Measurements from ENCODE around the gene SDK1.

SDK1 gene

GRCh38 chr7:4178916-4179687 lies 878.0 kb downstream of the SDK1 start:
- in situ Hi-C loops (cut with HindIII; ENCODE audit: low sequenced_read_pairs) = no loop called here

- in situ Hi-C loops (cut with HindIII; ENCODE audit: low sequenced_read_pairs) = no loop called here
These were observed 878.8 kb downstream of the SDK1 start for GRCh38 chr7:4179688-4180380.

- in situ Hi-C loops (cut with HindIII; ENCODE audit: low sequenced_read_pairs) = no loop called here
These were observed 880.4 kb downstream of the SDK1 start for GRCh38 chr7:4181446-4181845.

- in situ Hi-C loops (cut with HindIII; ENCODE audit: low sequenced_read_pairs) = no loop called here
These were observed 881.7 kb downstream of the SDK1 start for GRCh38 chr7:4182605-4183300.

DNA sequence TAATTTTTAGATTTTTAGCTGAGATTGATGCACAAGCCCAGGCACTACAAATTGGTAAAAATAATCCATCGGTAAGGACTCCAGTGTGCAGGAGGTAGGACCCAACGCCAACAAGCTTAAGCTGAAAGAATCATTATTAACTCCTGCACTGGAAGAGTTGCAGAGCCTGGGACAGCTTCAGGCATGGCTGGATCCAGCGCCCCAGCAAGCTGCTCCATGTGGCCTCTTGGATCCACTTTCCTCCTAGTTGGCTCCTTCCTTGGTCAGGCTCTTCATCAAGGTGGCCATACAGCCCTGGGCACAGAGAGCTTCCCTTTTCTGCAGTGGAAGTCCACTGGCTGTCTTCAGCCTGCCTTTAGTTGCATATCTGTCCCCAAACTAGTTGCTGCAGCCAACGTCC lies 883.6 kb downstream of the SDK1 start:
- in situ Hi-C loops (cut with HindIII; ENCODE audit: low sequenced_read_pairs) = no loop called here

DNA sequence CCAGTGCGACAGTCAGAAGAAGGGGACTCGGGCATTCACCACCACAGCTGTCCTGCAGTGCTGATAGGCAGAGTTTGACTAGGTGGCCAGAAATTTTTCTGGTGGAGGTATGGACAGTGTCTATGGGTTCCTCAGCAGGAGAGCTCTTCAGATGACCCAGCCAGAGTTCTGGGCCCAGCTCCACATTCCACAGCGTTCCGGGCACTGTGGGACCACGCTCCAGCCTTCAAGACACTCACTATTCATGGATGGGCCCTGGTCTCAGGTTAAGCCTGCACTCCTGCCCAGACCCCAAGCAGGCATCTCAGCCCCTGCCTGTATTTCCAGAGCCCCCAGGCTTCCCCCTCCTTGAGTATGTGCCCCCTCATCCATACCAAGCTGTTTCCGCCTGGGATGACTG lies 884.1 kb downstream of the SDK1 start:
- in situ Hi-C loops (cut with HindIII; ENCODE audit: low sequenced_read_pairs) = no loop called here

DNA sequence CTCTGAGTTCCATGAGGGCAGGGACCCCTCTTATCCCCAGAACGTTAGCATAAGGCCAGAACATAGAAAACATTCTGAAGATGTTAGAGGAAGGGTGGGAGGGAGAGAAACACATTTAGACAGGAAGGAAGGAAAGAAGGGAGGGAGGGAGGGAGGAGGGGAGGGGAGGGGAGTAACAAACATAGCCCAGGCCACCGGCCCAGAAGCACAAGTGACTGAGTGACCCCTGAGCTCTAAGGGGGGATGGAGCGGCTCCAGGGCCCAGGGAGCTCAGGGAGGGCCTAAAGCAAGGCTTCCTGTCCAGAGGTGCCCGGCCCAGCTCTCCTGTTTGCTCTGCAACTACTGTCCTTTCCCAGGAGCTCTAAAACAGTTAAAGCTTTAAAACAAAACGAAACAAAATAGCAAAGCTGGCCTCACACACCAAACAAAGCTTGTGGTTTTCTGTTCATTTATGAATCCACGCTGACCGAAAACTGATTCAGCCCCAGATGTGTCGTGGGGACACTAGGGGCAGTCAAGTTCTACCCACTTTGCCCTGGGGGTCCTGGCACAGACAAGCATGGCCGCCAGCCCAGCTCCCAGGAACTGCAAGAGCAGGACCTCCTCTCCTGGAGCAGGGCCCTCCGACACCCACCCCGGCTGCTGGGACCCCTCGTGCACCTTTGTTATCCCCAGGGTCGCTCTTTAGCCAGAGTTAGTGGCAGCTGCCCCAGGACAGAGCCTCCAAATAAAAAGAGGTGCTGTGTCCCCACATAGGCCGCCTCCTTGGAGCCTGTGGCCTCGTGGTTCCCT lies 884.9 kb downstream of the SDK1 start:
- in situ Hi-C loops (cut with HindIII; ENCODE audit: low sequenced_read_pairs) = no loop called here

GRCh38 chr7:4186513-4186780 lies 885.4 kb downstream of the SDK1 start:
- in situ Hi-C loops (cut with HindIII; ENCODE audit: low sequenced_read_pairs) = no loop called here

DNA sequence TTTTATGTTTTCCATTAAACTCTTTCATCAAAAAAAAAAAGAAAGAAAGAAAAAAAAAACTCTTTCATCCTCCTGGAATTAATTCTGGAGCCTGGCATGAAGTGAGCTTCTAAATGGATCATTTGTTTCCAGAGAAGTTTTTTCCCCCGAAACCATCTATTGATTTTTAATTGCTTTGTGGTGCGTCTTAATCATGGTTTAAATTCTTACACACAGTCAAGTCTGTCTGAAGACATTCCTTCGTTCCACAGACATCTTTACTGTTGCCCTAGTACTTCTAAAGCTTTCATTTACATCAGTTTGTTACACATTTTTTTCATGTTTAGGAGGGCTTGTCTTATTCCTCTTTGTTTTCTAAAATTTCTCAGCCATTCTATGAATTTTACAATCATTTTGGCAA lies 887.6 kb downstream of the SDK1 start:
- in situ Hi-C loops (cut with HindIII; ENCODE audit: low sequenced_read_pairs) = no loop called here

GRCh38 chr7:4189131-4189570 lies 888.1 kb downstream of the SDK1 start:
- in situ Hi-C loops (cut with HindIII; ENCODE audit: low sequenced_read_pairs) = no loop called here

- in situ Hi-C loops (cut with HindIII; ENCODE audit: low sequenced_read_pairs) = no loop called here
These were observed 889.2 kb downstream of the SDK1 start for GRCh38 chr7:4190010-4190981.

GRCh38 chr7:4191046-4191445 lies 890.0 kb downstream of the SDK1 start:
- in situ Hi-C loops (cut with HindIII; ENCODE audit: low sequenced_read_pairs) = no loop called here

- in situ Hi-C loops (cut with HindIII; ENCODE audit: low sequenced_read_pairs) = no loop called here
These were observed 890.5 kb downstream of the SDK1 start for GRCh38 chr7:4191525-4191924.

GRCh38 chr7:4195660-4196059 lies 894.6 kb downstream of the SDK1 start:
- in situ Hi-C loops (cut with HindIII; ENCODE audit: low sequenced_read_pairs) = no loop called here

GRCh38 chr7:4196121-4196819 lies 895.2 kb downstream of the SDK1 start:
- in situ Hi-C loops (cut with HindIII; ENCODE audit: low sequenced_read_pairs) = no loop called here

DNA sequence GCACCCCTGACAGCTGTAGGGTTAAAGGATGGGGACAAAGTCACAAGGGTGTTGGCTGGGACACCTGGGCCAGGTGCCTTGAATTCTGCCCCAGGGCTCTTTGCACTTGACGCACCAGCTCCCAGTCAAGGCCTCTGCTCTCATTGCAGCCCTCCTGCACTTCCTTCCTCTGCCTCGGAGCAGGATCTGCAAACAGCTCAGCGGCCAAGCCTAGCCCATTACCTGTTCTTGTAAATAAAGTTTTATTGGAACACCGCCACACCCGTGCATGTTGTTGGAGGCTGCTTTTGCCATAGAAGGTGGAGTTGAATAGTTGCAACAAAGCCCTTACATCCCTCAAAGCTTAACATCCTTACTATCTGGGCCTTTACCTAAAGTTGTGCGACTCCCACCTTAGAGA lies 897.2 kb downstream of the SDK1 start:
- in situ Hi-C loops (cut with HindIII; ENCODE audit: low sequenced_read_pairs) = no loop called here

- in situ Hi-C loops (cut with HindIII; ENCODE audit: low sequenced_read_pairs) = no loop called here
These were observed 899.6 kb downstream of the SDK1 start for GRCh38 chr7:4200546-4201094.

GRCh38 chr7:4201566-4201965 lies 900.5 kb downstream of the SDK1 start:
- in situ Hi-C loops (cut with HindIII; ENCODE audit: low sequenced_read_pairs) = no loop called here

GRCh38 chr7:4202154-4202736 lies 901.2 kb downstream of the SDK1 start:
- in situ Hi-C loops (cut with HindIII; ENCODE audit: low sequenced_read_pairs) = no loop called here

Measured in DLD1 (cell line).